Erythroblast (primary cell): ENCODE measurements around the gene FN3K.

Experiments
- GATA1 ChIP-seq: IDR thresholded peaks from 2 replicates; pipeline ENCODE4 v1.6.1; 2011; ENCODE audit warnings: low read depth, mild to moderate bottlenecking, control low read depth, low read length, moderate library complexity
- POLR2A ChIP-seq: IDR thresholded peaks from 2 replicates; pipeline ENCODE4 v1.6.1; 2011; ENCODE audit warnings: mild to moderate bottlenecking, low read length

DNA sequence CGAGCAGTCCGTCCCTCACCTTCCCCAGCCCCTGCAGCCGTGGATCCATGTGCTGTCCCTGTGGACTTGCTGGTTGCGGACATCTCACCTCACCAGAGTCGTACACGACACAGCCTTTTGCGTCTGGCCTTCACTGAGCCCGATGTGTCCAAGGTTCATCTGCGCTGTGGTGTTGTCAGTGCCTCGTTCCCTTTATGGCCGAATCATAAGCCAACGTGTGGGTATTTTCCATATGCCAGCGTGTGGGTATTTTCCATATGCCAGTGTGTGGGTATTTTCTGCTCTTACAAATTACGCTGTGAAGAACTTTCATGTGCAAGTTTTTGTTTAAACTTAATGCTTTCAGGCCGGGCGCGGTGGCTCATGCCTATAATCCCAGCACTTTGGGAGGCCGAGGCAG, 48.1 kb downstream of the FN3K start:
- TF ChIP-seq POLR2A (no peak), GATA1 (no peak)
